Stimulated activated CD8-positive, alpha-beta memory T cell treated with anti-CD3 and anti-CD28 coated beads, Interleukin-4, amount 100 ng/mL, for 48 hours (primary cell): ENCODE results near the gene ISCA1.
"Not testable (repeated sequence)": the region's sequence is repeated elsewhere in the genome, so short reads cannot be mapped to it uniquely, and the experiment has no call there.

ENCODE experiments used
- DNase-seq: peaks from one replicate; pipeline ENCODE4 v3.0.0-alpha.2; 2020

ISCA1 gene

DNA sequence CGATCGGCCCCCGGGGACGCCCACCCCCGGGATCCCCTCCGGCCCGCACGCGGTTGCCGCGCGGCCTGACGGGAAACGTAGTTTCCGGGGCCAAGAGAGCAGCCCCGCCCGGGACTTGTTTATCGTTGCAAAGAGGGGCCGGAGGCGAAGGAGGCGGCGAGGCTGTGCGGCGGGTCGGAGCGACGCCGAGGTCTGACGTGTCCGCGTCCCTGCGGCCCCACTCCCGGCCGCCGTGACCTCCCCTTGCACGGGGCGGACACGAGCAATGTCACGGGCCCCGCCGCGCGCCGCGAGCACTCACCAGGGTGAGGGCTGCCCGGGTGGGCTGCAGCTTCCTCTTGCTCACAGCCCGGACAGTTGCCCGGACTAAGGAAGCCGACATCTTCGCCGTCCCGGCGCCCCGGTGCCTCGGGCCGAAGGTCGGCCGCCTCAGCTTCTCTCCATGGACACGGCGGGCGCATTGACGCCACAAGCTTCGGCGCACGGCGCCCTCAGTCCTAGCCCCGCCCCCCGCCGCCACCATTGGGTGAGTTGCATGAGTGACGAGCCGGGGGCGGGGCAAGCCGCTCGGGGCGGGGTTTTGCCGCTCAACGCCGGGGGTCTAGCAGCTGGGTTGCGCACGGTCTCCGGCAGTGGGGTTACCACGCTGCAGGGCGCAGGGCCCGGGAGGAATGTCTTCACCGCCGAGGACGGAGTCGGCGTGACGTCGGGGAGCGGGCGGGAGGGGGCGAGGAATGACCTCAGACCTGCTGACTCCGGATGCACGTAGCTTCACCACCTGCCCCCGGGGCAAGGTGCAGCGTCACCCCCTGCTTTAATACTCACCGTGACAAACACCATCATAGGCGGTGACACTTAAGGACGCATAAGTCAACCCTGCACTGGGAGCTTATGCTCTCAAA, at the start of gene ISCA1:
Gene ISCA1, minus strand, starts transcription at position 462 of the 902 bp plus-strand sequence. Its CDS starts 80 bp downstream, at position 382.
- DNase-seq, result peak; percentile 100

DNA sequence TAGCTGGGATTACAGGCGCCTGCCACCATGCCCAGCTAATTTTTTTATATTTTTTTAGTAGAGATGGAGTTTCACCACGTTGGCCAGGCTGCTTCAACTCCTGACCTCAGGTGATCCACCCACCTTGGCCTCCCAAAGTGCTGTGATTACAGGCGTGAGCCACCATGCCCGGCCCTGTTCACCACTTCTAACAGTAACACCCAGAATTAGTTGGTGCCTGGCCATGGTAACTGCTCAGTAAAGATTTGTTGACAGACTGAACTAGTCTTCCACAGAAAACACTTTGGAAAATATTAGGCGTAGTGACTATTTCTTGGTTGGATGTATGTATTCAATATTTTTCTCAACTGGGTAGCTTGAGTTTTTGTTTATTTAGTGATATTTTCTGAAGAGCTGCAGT, 47.8 kb upstream of the ISCA1 start:
- DNase-seq, result no peak

DNA sequence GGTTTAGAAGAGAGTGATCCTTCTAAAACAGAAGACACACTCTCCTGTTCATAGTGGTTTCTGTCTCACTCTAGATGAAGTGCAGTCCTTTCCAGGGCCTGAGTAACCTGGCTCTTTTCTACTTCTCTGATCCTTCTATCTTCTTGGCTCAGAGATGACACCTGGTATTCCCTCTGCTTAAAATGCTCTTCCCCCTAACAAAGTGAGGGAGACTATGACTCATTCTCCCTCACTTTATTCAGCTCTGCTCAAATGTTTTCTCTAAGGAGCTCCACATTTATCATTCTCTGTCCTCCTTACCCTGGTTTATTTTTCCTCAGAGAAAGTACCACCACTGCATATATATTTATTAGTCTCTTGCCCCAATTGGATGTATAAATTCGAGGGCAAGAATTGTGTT, 47.3 kb upstream of the ISCA1 start:
- DNase-seq, result no peak

- no peak for DNase-seq
These were observed 45.8 kb upstream of the ISCA1 start for GRCh38 chr9:86328156-86328555.

DNA sequence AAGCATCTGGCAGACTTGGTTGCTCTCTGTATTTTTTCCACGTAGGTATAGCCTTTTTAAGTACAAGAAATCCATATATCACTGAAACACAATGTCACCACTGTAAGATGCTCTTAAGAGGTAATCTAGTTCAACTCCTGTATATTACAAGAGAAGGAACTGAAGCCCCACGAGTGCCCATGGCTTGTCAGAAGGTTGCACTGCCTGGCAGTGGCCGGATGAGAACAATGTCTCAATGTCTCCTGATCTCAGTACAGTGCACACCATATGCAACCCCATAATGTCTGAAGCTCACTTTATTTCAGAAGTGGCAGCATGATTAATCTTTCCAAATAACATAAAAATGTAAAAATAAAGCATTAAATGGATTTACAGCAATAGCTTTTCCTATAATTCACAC, 44.2 kb upstream of the ISCA1 start:
- DNase-seq, result no peak

DNA sequence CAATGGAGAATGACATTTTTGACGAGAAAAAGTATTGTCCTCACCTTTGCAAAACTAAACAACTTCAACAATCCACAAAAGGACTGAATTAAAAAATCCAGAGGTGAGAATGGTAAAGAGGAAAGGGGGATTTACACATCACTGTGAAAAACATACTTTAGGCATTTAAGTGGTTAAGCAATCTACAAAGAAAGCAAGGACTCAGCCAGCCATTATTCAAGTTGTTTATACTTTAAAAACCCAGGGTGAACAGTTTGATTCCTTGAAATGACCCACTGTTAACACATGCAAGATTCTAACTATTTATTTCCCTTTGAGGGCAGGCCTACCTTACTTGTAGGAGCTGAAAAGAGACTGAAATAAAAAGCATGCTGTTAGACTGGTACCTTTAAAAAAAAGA, 42.6 kb upstream of the ISCA1 start:
- DNase-seq, result no peak

- DNase-seq, result no peak
These were observed 42.0 kb upstream of the ISCA1 start for GRCh38 chr9:86324308-86324707.

GRCh38 chr9:86322973-86323644, 40.8 kb upstream of the ISCA1 start:
- no peak for DNase-seq

DNA sequence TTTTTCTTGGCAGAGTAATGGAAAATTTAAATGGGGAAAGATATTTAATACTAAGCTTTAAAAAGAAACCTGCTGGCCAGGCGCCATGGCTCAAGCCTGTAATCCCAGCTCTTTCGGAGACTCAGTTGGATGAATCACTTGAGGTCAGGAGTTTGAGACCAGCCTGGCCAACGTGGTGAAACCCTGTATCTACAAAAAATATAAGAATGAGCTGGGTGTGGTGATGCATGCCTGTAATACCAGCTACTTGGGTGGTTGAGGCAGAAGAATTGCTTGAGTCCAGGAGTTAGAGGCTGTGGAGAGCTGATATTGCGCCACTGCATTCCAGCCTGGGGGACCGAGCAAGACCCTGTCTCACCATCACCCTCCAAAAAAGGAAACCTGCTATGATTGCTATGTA, 39.0 kb upstream of the ISCA1 start:
- DNase-seq, result no peak

GRCh38 chr9:86318187-86318586, 35.8 kb upstream of the ISCA1 start:
- DNase-seq, result no peak

DNA sequence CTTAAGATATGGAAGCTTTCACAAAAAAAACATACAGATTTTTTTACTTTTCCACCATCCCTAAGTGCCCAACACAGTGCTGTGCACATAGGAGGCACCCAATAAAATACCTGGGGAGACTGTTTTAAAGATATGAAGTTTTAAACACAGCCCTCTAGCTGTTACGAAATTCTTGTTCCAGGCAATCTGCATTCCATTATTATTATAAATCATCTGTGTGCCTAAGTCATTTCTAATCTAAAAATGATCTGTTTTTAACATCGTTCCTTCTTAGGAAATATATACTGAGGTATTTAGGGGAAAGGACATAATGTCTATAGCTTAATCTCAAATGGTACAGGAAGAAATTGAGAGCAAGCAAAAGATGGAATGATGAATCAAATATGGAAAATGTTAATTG, 32.7 kb upstream of the ISCA1 start:
- DNase-seq, result no peak

DNA sequence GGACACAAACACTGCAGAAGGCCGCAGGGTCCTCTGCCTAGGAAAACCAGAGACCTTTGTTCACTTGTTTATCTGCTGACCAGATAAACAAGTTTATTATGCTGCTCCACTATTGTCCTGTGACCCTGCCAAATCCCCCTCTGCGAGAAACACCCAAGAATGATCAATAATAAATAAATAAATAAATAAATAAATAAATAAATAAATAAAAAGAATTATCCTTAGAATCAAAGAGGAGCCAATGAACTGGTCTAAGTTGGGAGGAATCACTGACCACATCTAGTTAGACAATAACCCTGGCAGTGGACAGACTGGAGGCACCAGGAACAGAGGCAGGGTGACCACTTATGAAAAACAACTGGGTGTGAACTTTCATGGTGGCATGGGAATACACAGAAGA, 30.6 kb upstream of the ISCA1 start:
- not testable (repeated sequence) for DNase-seq

- DNase-seq, result no peak
These were observed 26.3 kb upstream of the ISCA1 start for GRCh38 chr9:86308687-86309086.

DNA sequence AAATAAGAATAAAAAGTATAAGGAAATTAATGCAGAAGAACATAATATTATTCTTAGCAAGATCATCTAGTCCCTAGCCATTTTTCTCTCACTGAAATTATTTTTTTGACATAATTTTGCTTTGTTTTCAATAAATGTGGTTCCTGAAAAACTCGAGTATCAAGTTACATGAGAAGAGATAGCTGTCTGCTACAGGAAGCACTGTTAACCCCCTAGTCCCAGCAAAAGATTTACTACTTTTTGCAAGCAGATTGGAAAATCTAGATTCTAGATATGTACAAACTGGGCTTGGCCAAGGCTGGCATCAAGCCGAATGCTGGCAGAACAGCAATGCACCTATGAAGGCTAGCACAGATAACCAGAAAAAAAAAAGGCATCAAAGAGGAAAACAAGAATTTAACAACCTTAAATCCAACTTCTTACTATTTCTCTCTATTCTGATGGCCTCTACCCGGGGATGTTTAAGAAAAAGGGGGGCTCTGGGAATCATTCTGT, 21.9 kb upstream of the ISCA1 start:
- DNase-seq, result no peak

DNA sequence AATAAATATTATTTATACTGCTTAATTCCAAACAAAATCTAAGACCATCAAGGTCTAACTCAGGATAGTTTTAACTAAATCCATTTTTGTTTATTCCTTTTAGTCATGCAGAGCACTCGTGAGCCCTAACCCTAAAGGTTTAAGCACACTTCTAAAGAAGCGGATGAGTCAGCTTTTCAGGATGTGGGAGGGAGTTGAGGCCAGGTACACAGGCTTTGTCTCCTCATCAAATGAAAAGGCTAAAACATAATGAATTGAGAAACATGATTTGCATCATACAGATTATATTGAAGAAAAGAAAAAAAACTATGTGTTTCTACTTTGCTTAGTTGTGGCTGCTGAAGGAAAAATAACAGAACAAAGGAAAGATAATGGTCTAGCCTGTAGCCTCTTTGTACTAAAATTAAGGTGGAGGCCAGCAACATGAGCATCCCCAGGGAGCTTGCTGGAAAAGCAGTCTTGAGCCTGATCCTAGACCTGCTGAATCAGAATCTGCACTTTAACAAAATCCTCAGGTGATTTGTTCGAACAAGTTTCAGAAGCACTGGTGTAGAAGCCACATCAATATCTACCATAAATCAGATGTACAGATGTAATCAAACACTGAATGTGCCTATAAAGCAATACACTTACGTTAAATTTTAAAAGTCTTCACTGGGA, 21.1 kb upstream of the ISCA1 start:
- peak; percentile 53 for DNase-seq

DNA sequence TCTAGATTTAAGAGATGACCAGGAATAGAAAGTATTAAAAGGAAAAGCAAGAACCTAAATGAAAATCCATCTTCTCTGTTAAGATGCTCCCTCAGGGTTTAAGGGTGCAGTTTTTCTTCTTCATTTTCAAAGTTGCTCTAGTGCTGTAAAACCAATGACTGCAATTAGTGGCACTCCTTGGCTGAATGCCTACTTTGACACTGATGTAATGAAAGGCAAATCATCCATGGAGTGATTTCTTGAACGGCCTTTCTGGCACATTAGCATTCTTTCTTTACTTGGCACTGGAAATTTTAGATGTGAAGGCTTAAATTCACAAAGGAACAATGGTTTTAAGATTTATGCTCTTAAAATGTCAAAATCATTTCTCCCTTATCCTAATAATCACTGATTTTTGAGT, 19.3 kb upstream of the ISCA1 start:
- no peak for DNase-seq

DNA sequence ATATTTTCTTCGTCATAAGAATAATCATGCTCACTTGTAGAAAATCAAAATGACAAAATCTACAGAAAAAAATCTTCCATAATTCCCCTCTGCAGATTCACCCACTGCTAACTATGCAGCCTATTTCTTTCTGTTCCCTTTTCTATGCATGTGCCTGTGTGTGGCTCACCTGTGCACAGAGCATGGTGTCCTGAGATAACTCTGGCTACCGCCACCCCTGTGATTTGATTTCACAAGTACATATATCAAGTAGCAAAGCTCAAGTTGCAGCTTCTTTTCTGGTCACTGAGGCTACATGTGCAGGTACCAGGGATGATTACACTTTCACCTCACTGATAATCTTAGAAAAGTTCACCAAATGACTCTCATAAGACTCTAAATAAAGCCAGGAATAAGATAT, 18.4 kb upstream of the ISCA1 start:
- no peak for DNase-seq

DNA sequence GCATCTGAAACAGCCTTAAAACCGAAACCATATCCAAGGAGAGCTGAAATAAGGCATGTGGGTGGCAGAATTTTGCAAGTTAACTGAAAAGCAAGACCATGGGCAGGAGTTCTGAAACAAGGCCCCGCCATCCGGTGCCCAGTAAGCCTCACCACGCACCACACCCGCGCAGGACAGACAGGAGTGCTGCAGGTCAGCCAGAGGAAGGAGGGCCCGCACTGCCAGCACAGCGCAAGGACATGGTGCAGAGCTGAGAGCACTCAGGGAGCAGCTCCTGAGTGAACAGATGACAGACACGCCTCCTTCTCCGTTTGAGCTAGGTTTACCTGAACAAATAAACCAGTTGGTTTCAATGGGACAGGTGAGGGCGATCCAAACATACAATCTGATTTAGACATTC, 16.5 kb upstream of the ISCA1 start:
- no peak for DNase-seq

DNA sequence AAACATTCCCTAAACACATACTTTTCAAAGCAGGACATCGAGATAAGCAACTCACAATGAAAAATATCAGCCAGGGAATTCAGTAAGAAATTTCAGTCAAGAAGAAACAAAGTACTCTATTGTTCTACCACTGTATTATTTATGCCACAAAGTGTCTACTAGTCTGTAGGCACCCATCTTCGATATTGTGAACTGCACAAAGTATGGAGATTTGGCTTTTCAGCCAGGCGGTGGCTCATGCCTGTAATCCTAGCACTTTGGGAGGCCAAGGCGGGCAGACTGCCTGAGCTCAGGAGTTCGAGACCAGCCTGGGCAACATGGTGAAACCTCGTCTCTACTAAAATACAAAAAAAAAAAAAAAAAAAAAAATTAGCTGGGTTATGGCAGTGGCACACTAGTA, 8.0 kb upstream of the ISCA1 start:
- not testable (repeated sequence) for DNase-seq

- no peak for DNase-seq
These were observed 6.3 kb upstream of the ISCA1 start for GRCh38 chr9:86288499-86289198.

DNA sequence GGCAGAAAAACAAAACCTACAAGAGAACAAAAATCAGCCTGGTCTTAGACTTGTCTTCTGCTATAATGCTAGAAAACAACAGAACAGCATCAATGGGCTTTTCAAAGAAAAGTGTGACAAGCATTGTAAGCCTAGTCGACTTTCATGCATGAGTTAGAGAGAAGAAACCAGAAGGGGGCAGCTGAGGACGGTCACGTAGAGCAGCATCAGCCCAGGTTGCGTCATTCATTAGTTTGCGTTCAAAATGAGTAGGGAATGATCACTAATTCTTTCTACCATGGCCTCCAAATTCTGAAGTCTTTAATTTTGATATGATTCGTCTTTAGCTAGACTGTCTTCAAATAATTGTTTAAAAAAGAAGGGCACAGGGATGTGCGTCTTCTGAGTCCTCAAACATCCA, 4.7 kb upstream of the ISCA1 start:
- DNase-seq, result no peak

DNA sequence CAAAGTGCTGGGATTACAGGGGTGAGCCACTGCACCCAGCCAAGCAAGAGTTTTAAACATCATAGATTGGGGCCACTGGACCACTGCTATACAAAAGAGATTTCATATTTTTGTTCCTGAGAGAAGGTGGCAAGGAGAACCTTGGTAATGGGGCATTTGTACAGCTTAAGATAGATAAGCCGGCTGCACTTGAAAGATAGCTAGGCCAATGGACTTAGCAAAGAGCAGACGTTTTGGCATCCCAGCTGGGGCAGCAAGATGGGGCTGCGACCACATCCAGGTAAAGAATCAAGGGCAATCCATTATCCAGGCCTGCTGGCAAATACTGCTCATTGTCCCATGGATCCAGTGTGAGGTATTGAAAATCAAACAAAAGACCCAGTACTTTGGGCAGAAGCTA, 3.9 kb upstream of the ISCA1 start:
- no peak for DNase-seq

DNA sequence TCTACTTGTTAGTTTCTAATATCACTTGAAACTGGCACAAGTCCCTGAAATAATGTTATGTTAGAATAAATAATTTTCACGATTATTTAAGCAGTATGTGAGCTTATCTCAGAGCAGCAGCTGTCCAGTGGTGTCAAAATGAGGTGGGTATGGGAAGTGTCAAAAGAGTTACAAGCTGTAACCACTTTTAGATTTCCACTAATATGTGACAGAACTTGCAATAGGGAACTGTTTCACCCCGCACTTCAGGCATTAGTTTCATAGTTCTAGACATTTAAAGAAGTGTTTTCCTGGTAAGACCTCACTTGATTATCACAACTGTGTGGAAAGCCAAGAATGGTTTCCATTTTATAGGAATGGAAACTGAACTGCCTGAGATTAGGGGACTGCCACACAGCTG, 2.9 kb upstream of the ISCA1 start:
- no peak for DNase-seq
